ENCODE measurements around the gene IMP3.

The IMP3 gene

GRCh38 chr15:75659141-75659771 lies 19.2 kb upstream of the IMP3 start:
- no peak for DNase-seq (ENCODE audit: low spot score)
- no peak for TF ChIP-seq CTCF (conservative IDR thresholded peaks at IDR 0.05; ENCODE audit: low read depth)
- POLR2A ChIA-PET (ENCODE audit: low non-redundant PET): no interaction called here
- CTCF ChIA-PET: no interaction called here
- H3K27ac ChIP-seq: peak overlapping the region; percentile 98

- no peak for DNase-seq (ENCODE audit: low spot score)
- no peak for TF ChIP-seq CTCF (conservative IDR thresholded peaks at IDR 0.05; ENCODE audit: low read depth)
- CTCF ChIA-PET: interaction anchor here (0.6 kb wide), 1 partner anchor 98 kb away, joined by 6 read pairs; no protein-coding TSS in a partner anchor
- POLR2A ChIA-PET (ENCODE audit: low non-redundant PET): no interaction called here
- peak overlapping the region; percentile 98 for H3K27ac ChIP-seq
Observed at GRCh38 chr15:75656813-75657212, 16.8 kb upstream of the IMP3 start.

DNA sequence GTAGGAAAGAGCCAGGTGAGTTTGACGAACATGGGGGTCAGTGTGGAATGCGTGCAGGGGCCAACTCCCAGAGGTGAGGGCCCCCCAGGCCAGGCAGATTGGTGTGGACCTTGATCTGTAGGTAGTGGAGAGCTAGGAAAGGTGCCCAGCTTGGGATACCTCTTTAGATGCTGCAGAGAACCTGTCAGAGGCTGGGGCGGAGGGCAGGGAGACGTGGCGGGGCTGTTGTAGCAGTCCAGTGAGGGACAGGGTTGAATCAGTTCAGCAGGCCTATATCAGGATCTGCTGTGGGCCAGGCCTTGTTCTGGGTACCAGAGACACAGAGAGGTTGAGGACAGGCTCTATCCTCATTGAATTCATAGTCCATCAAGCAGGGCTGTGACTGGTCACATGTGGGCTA lies 16.3 kb upstream of the IMP3 start:
- no peak for DNase-seq (ENCODE audit: low spot score)
- no peak for TF ChIP-seq CTCF (conservative IDR thresholded peaks at IDR 0.05; ENCODE audit: low read depth)
- peak overlapping the region; percentile 98 for H3K27ac ChIP-seq
- CTCF ChIA-PET: interaction anchor here (0.6 kb wide), 1 partner anchor 98 kb away, joined by 6 read pairs; no protein-coding TSS in a partner anchor
- POLR2A ChIA-PET (ENCODE audit: low non-redundant PET): no interaction called here

DNA sequence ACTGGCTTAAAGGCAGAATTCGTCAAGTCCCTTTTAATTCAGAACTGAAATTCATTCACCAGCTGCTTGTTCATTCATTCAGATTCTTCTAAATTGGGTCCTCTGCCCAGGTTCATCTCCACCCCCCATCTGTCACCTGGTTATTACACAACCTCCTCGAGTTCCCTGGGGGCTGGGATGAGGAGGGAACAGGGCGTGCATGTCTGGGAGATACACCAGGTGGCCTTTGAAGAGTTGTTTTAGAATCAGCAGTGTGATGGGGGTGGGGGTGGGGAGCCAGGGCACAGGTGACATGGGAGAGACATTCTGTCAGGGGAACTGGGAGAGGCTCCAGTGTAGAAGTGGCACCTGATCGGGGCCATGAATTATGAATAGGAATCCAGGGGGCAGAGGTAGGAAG lies 15.9 kb upstream of the IMP3 start:
- no peak for TF ChIP-seq CTCF (conservative IDR thresholded peaks at IDR 0.05; ENCODE audit: low read depth)
- DNase-seq (ENCODE audit: low spot score): no peak
- peak overlapping the region; percentile 98 for H3K27ac ChIP-seq
- POLR2A ChIA-PET (ENCODE audit: low non-redundant PET): no interaction called here
- CTCF ChIA-PET: no interaction called here

DNA sequence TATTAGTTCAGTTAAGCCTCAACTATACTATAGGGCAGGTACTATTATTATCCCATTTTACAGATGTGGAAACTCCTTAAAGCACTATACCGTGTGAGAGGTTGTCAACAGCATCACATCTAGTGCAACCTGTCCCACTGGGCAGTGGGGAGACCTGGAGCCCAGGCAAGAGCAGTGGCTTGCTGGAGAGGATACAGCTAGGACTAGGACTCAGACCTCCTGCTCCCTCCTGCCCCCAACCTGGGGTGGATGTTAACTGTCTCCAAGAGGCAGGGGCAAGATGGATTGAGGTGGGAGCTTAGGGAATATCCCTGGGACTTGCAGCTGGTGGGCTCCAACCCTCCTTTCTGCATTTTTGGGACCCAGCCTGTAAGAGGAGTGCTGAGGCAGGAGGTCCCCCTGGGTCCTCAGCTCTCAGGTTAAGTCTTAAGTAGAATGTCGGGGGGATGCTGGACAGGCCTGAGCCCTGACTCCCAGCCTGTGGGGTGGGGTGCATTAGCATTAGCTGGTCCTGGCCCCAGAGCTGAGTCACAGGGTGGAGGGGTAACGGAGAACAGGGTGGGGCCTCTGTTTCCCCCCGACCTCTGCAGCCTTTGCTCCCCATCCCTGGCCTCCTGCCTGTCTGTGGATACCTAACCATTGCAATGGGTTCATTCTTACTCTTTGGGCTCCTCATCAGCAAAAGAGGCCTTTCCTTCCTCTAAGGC lies 14.3 kb upstream of the IMP3 start:
- CTCF ChIA-PET: interaction anchor here (0.8 kb wide), 1 partner anchor 16 kb away, joined by 3 read pairs; no protein-coding TSS in a partner anchor
- peak overlapping the region; percentile 98 for H3K27ac ChIP-seq
- no peak for TF ChIP-seq CTCF (conservative IDR thresholded peaks at IDR 0.05; ENCODE audit: low read depth)
- no peak for DNase-seq (ENCODE audit: low spot score)
- POLR2A ChIA-PET (ENCODE audit: low non-redundant PET): interaction anchor here (0.8 kb wide), 1 partner anchor 262 kb away, joined by 3 read pairs; no protein-coding TSS in a partner anchor

DNA sequence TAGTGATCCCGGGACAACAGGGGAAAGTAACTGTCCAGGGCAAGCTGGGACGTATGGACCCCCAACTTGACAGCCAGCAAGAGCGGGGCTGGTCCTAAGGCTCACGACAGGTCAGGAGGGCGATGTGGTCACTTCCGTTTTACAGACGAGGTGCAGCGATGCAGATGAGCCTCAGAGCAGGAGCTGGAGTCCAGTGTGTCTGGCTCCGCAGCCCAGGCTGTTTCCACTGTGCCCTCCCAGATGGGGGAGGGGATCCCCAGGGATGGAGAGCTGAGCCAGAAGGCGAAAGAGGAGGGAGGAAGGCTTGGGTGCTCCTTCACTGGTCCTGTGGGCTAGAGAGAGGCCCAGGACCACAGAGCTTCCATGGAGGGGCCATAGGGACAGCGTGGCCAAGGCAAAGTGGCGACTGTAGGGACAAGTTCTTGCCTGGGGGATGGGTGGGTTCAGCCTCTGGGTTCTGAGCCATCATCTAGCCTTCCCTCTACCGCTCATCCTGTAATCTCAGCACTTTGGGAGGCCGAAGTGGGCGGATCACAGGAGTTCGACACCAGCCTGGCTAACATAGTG lies 13.4 kb upstream of the IMP3 start:
- no peak for TF ChIP-seq CTCF (conservative IDR thresholded peaks at IDR 0.05; ENCODE audit: low read depth)
- ChIA-PET POLR2A (ENCODE audit: low non-redundant PET) (no interaction called here), CTCF (interaction anchor here (0.8 kb wide), 1 partner anchor 15 kb away, joined by 3 read pairs; no protein-coding TSS in a partner anchor)
- H3K27ac ChIP-seq: peak overlapping the region; percentile 98
- no peak for DNase-seq (ENCODE audit: low spot score)
